ENCODE results near the gene FOXN1.
A peak's percentile ranks its signal among the peaks of the same experiment; 100 is the strongest.

FOXN1 gene

DNA sequence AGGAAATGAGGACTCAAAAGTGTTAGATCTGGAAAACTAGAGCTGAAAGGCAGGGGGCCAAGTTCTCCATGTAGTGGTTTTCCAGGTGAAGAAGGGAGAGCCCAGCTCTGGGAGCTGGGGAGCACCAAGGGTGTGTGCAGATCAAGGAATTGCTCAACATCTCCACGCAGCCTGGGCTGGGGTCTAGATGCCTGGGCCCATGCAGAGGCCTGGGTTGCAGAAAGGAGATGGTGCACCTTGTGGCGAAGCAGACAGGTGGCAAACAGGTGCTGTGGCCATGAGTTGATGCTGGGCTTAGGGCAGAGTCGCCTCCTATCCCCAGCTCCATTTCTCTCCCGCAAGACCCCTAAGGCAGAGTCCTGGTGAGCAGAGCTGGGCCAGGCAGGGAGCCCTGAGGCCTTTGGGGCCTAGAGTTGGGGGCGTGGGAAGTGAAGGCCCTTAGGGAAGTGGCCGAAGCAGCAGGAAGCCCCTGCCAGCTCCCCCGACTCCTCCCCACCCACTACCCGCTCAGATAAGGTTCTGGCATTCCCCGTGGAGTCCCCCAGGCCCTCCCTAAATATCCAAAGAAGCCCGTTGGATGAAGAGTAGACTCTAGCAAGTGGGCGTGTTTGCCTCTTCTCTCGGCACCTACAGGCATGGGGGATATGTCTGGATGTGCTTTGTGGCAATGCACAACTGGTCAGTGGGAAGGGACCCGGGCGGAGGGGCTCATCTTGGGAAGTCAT lies 777 bp downstream of the FOXN1 start:
- H2AK5ac ChIP-seq (ENCODE audit: low read length) = no peak overlapping the region
- no peaks in the 10 kb centered on the region for H3K36me3 ChIP-seq (ENCODE audit: control insufficient read depth in 1 of 2, insufficient read depth in 2 of 2, low read length in 2 of 2)
- H3K18ac ChIP-seq (ENCODE audit: low read length) = no peak overlapping the region
- H2BK5ac ChIP-seq (ENCODE audit: low read depth, low read length, poor library complexity) = no peak overlapping the region
- no peak overlapping the region for H4K8ac ChIP-seq (ENCODE audit: low read depth, low read length)
- DNase-seq = no peak
- H3K27me3 ChIP-seq (ENCODE audit: insufficient read depth, low read length) = no peaks in the 10 kb centered on the region
- H3K4me2 ChIP-seq (ENCODE audit: low read length) = no peak overlapping the region
- no peaks in the 10 kb centered on the region for H3K79me2 ChIP-seq (ENCODE audit: control insufficient read depth, insufficient read depth, low read length, poor library complexity)
- no peak overlapping the region for H3K27ac ChIP-seq (ENCODE audit: low read depth, low read length)
- H3K4me1 ChIP-seq (ENCODE audit: control insufficient read depth in 1 of 2, insufficient read depth in 2 of 2, low read length in 2 of 2) = no peaks in the 10 kb centered on the region
- H3K9me3 ChIP-seq (ENCODE audit: insufficient read depth, low read depth, low read length) = peaks cover 1% of the 10 kb centered on the region
- no peaks in the 10 kb centered on the region for H3K79me1 ChIP-seq (ENCODE audit: low read length)
- H2AFZ ChIP-seq (ENCODE audit: insufficient read depth, low read length, poor library complexity) = no peak overlapping the region
- no peak overlapping the region for H3K4me3 ChIP-seq (ENCODE audit: low read depth, low read length)
- no CpG with 5 or more reads among the region's 14 CpGs for WGBS (ENCODE audit: extremely low coverage, insufficient coverage, insufficient read length)
- H2BK12ac ChIP-seq (ENCODE audit: low read length) = no peak overlapping the region
- H3K4ac ChIP-seq (ENCODE audit: low read depth, low read length) = no peak overlapping the region
- H2BK120ac ChIP-seq (ENCODE audit: insufficient read depth, low read length, poor library complexity) = no peak overlapping the region
- H4K12ac ChIP-seq (ENCODE audit: low read depth, low read length) = no peak overlapping the region
- no peak overlapping the region for H3K23ac ChIP-seq (ENCODE audit: low read length)
- no peak overlapping the region for H3K14ac ChIP-seq (ENCODE audit: low read length)
- no peak overlapping the region for H4K91ac ChIP-seq (ENCODE audit: low read depth, low read length)
- H3K9ac ChIP-seq (ENCODE audit: low read length) = no peak overlapping the region

- Histone ChIP-seq H2BK5ac (ENCODE audit: low read depth, low read length, poor library complexity) (no peak overlapping the region), H2BK12ac (ENCODE audit: low read length) (no peak overlapping the region), H3K9me3 (ENCODE audit: insufficient read depth, low read depth, low read length) (peaks cover 1% of the 10 kb centered on the region), H3K27me3 (ENCODE audit: insufficient read depth, low read length) (no peaks in the 10 kb centered on the region), H2BK120ac (ENCODE audit: insufficient read depth, low read length, poor library complexity) (no peak overlapping the region), H3K27ac (ENCODE audit: low read depth, low read length) (no peak overlapping the region), H3K4me3 (ENCODE audit: low read depth, low read length) (no peak overlapping the region), H3K4ac (ENCODE audit: low read depth, low read length) (no peak overlapping the region), H3K18ac (ENCODE audit: low read length) (no peak overlapping the region), H3K4me2 (ENCODE audit: low read length) (no peak overlapping the region), H3K79me1 (ENCODE audit: low read length) (no peaks in the 10 kb centered on the region), H3K4me1 (ENCODE audit: control insufficient read depth in 1 of 2, insufficient read depth in 2 of 2, low read length in 2 of 2) (no peaks in the 10 kb centered on the region), H3K36me3 (ENCODE audit: control insufficient read depth in 1 of 2, insufficient read depth in 2 of 2, low read length in 2 of 2) (no peaks in the 10 kb centered on the region), H4K91ac (ENCODE audit: low read depth, low read length) (no peak overlapping the region), H2AK5ac (ENCODE audit: low read length) (no peak overlapping the region), H3K23ac (ENCODE audit: low read length) (no peak overlapping the region), H2AFZ (ENCODE audit: insufficient read depth, low read length, poor library complexity) (no peak overlapping the region), H4K8ac (ENCODE audit: low read depth, low read length) (no peak overlapping the region), H4K12ac (ENCODE audit: low read depth, low read length) (no peak overlapping the region), H3K9ac (ENCODE audit: low read length) (no peak overlapping the region), H3K14ac (ENCODE audit: low read length) (no peak overlapping the region), H3K79me2 (ENCODE audit: control insufficient read depth, insufficient read depth, low read length, poor library complexity) (no peaks in the 10 kb centered on the region)
- no peak for DNase-seq
- no CpG with 5 or more reads among the region's 24 CpGs for WGBS (ENCODE audit: extremely low coverage, insufficient coverage, insufficient read length)
Measured at GRCh38 chr17:28507567-28508203, 1.5 kb downstream of the FOXN1 start.

DNA sequence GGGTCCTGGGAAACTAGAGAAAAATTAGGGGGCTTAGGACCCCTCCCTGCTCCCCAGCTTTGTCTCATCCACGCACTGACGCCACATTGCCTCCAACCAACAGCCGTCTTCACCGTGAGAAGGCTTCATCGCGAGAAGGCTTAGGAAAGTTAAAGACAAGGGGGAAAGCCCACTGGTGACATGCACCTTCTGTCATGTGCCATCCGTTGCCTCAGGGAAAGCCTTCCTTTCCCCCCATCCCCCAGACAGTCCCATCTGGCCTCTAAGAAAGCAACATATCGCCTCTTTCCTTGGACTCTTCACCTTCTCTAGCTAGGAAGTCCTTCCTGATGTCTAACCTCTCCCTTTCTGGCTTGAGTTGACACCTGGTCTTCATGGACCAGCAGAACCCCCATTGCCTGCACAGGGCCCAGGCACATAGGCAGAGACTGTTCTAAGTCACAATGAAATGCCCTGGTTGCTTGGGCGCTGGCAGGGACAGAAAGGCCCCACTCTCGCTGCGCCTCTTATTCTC lies 2.1 kb downstream of the FOXN1 start:
- Histone ChIP-seq H3K9me3 (ENCODE audit: insufficient read depth, low read depth, low read length) (peaks cover 1% of the 10 kb centered on the region), H3K4me3 (ENCODE audit: low read depth, low read length) (no peak overlapping the region), H4K12ac (ENCODE audit: low read depth, low read length) (no peak overlapping the region), H2BK5ac (ENCODE audit: low read depth, low read length, poor library complexity) (no peak overlapping the region), H4K91ac (ENCODE audit: low read depth, low read length) (no peak overlapping the region), H3K4ac (ENCODE audit: low read depth, low read length) (no peak overlapping the region), H3K27ac (ENCODE audit: low read depth, low read length) (no peak overlapping the region), H3K79me2 (ENCODE audit: control insufficient read depth, insufficient read depth, low read length, poor library complexity) (no peaks in the 10 kb centered on the region), H3K36me3 (ENCODE audit: control insufficient read depth in 1 of 2, insufficient read depth in 2 of 2, low read length in 2 of 2) (no peaks in the 10 kb centered on the region), H2AK5ac (ENCODE audit: low read length) (no peak overlapping the region), H2BK120ac (ENCODE audit: insufficient read depth, low read length, poor library complexity) (no peak overlapping the region), H4K8ac (ENCODE audit: low read depth, low read length) (no peak overlapping the region), H3K27me3 (ENCODE audit: insufficient read depth, low read length) (no peaks in the 10 kb centered on the region), H3K18ac (ENCODE audit: low read length) (no peak overlapping the region), H3K23ac (ENCODE audit: low read length) (no peak overlapping the region), H2AFZ (ENCODE audit: insufficient read depth, low read length, poor library complexity) (no peak overlapping the region), H3K4me1 (ENCODE audit: control insufficient read depth in 1 of 2, insufficient read depth in 2 of 2, low read length in 2 of 2) (no peaks in the 10 kb centered on the region), H3K9ac (ENCODE audit: low read length) (no peak overlapping the region), H2BK12ac (ENCODE audit: low read length) (no peak overlapping the region), H3K14ac (ENCODE audit: low read length) (no peak overlapping the region), H3K4me2 (ENCODE audit: low read length) (no peak overlapping the region), H3K79me1 (ENCODE audit: low read length) (no peaks in the 10 kb centered on the region)
- no CpG with 5 or more reads among the region's 11 CpGs for WGBS (ENCODE audit: extremely low coverage, insufficient coverage, insufficient read length)
- DNase-seq = no peak

DNA sequence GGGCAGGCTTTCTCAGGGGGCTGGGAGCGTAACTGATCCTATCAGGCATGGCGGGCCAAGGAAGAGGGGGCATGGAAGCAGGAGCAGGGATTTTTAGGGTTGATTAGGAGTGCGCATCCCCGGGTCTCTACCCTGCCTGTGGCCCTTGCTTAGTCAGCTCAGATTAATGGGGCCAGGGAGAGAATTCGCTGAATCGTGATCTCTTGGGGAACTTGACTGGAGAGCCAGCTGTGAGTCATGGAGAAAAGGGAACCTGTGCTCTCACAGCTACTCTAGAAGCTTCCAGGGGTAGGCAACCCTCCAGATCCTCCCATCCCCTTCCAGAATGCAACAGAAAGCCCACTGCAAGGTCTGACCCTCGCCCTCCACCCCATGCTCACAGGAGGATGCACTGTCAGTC lies 3.6 kb downstream of the FOXN1 start:
- H3K4me1 ChIP-seq (ENCODE audit: control insufficient read depth in 1 of 2, insufficient read depth in 2 of 2, low read length in 2 of 2) = no peaks in the 10 kb centered on the region
- no peak overlapping the region for H2AK5ac ChIP-seq (ENCODE audit: low read length)
- H4K8ac ChIP-seq (ENCODE audit: low read depth, low read length) = no peak overlapping the region
- H3K4me3 ChIP-seq (ENCODE audit: low read depth, low read length) = no peak overlapping the region
- H3K79me2 ChIP-seq (ENCODE audit: control insufficient read depth, insufficient read depth, low read length, poor library complexity) = no peaks in the 10 kb centered on the region
- peak in 1 of 2 donors; percentile 13 for DNase-seq
- H3K4me2 ChIP-seq (ENCODE audit: low read length) = no peak overlapping the region
- no peak overlapping the region for H3K4ac ChIP-seq (ENCODE audit: low read depth, low read length)
- H3K18ac ChIP-seq (ENCODE audit: low read length) = no peak overlapping the region
- H2BK5ac ChIP-seq (ENCODE audit: low read depth, low read length, poor library complexity) = no peak overlapping the region
- no peak overlapping the region for H3K23ac ChIP-seq (ENCODE audit: low read length)
- H4K12ac ChIP-seq (ENCODE audit: low read depth, low read length) = no peak overlapping the region
- H2BK12ac ChIP-seq (ENCODE audit: low read length) = no peak overlapping the region
- peaks cover 3% of the 10 kb centered on the region for H3K9me3 ChIP-seq (ENCODE audit: insufficient read depth, low read depth, low read length)
- no peak overlapping the region for H3K9ac ChIP-seq (ENCODE audit: low read length)
- no peak overlapping the region for H2AFZ ChIP-seq (ENCODE audit: insufficient read depth, low read length, poor library complexity)
- H3K36me3 ChIP-seq (ENCODE audit: control insufficient read depth in 1 of 2, insufficient read depth in 2 of 2, low read length in 2 of 2) = no peaks in the 10 kb centered on the region
- H2BK120ac ChIP-seq (ENCODE audit: insufficient read depth, low read length, poor library complexity) = no peak overlapping the region
- H3K79me1 ChIP-seq (ENCODE audit: low read length) = no peaks in the 10 kb centered on the region
- no peaks in the 10 kb centered on the region for H3K27me3 ChIP-seq (ENCODE audit: insufficient read depth, low read length)
- no CpG with 5 or more reads among the region's 7 CpGs for WGBS (ENCODE audit: extremely low coverage, insufficient coverage, insufficient read length)
- no peak overlapping the region for H3K27ac ChIP-seq (ENCODE audit: low read depth, low read length)
- no peak overlapping the region for H4K91ac ChIP-seq (ENCODE audit: low read depth, low read length)
- no peak overlapping the region for H3K14ac ChIP-seq (ENCODE audit: low read length)

Measured in trophoblast cell (in vitro differentiated cells and primary cell).